K562 (cell line): ENCODE measurements around the gene NR2F6. TPM values are rescaled to one million over a fixed set of nuclear protein-coding genes. Genes with fewer than 3 reads are reported as not detected.

Experiments
- CBX1 ChIP-seq: sonication (generic); IDR thresholded peaks from 2 replicates; pipeline ENCODE4 v1.6.1; 2016; ENCODE audit warnings: antibody characterized with exemption, low read depth, mild to moderate bottlenecking
- CEBPG ChIP-seq, 3 experiments: fragments of 200-800 bp in 1 of 3; sonication (Bioruptor generic) in 1 of 3; sonication (generic) in 1 of 3; formaldehyde crosslinking in 1 of 3; IDR thresholded peaks in 2 of 3; conservative IDR thresholded peaks in 1 of 3; 2 replicates each; pipeline versions ENCODE4 v1.6.1 to v1.8.0; 2016 to 2022; ENCODE audit warnings: missing compliant biosample characterization in 2 of 3, missing genetic modification characterization in 2 of 3, mild to moderate bottlenecking in 1 of 3, missing genetic modification reagents in 1 of 3
- DIDO1 ChIP-seq: fragments of 450-650 bp; IDR thresholded peaks from 2 replicates; pipeline ENCODE4 v1.6.1; 2016; ENCODE audit warnings: low read depth, missing biosample characterization, missing genetic modification characterization
- HDAC2 ChIP-seq: fragments of 450-650 bp; IDR thresholded peaks from 2 replicates; pipeline ENCODE4 v1.6.1; 2016; ENCODE audit warnings: mild to moderate bottlenecking
- JUN ChIP-seq, 2 experiments: sonication (generic) in 1 of 2; formaldehyde crosslinking in 1 of 2; IDR thresholded peaks; 2 replicates each; pipeline versions ENCODE4 v1.6.1 to v1.8.0; 2012 to 2022; ENCODE audit warnings: borderline replicate concordance in 2 of 2, mild to moderate bottlenecking in 2 of 2, improper control_type of control experiment in 1 of 2, low read depth in 1 of 2, low read length in 1 of 2, missing genetic modification reagents in 1 of 2
- LEF1 ChIP-seq: fragments of 450-650 bp; IDR thresholded peaks from 2 replicates; pipeline ENCODE4 v1.6.1; 2016; ENCODE audit warnings: mild to moderate bottlenecking
- NFE2 ChIP-seq: IDR thresholded peaks from 2 replicates; pipeline ENCODE4 v1.6.1; 2014; ENCODE audit warnings: antibody characterized with exemption, low read depth
- NFIC ChIP-seq: fragments of 450-650 bp; IDR thresholded peaks from 2 replicates; pipeline ENCODE4 v1.6.1; 2017; ENCODE audit warnings: mild to moderate bottlenecking, inconsistent platforms
- RBM14 ChIP-seq: fragments of 200-400 bp; formaldehyde crosslinking; IDR thresholded peaks from 2 replicates; pipeline ENCODE4 v1.6.1; 2018; ENCODE audit warnings: low read depth, mild to moderate bottlenecking, low read length, moderate library complexity, borderline replicate concordance; ENCODE audit not compliant: insufficient read depth
- SMARCA4 ChIP-seq: fragments of 450-650 bp; IDR thresholded peaks from 2 replicates; pipeline ENCODE4 v1.6.1; 2016
- ZNF12 ChIP-seq: sonication (generic); formaldehyde crosslinking; IDR thresholded peaks from 2 replicates; pipeline ENCODE4 v1.4.0; 2020; ENCODE audit warnings: mild to moderate bottlenecking, missing genetic modification reagents
- ZNF384 ChIP-seq: IDR thresholded peaks from 2 replicates; pipeline ENCODE4 v1.6.1; 2012; ENCODE audit warnings: low read depth, low read length, improper control_type of control experiment
- ZNF57 ChIP-seq: fragments of 450-650 bp; formaldehyde crosslinking; IDR thresholded peaks from 2 replicates; pipeline ENCODE4 v1.4.0; 2020; ENCODE audit warnings: mild to moderate bottlenecking, moderate library complexity
- polyA plus RNA-seq, 8 experiments: library from polyadenylated mRNA; depleted of rRNA in 4 of 8; stranded (reverse) in 5 of 8; unstranded in 3 of 8; fragments of >200 nt; fragmentation: Nextera tagmentation in 2 of 8; fragmentation: Illumina TruSeq in 1 of 8; extraction: Ambion mirVana in 2 of 8; extraction: Trizol in 1 of 8; gene quantifications; 2 replicates each; pipeline versions ENCODE4 v1.2.1 to v1.2.3, GENCODE V29; 2011 to 2014; ENCODE audit warnings: inconsistent platforms in 1 of 8, missing spikeins in 1 of 8
- total RNA-seq, 7 experiments: library from RNA; depleted of rRNA in 6 of 7; stranded (reverse); fragments of >200 nt in 6 of 7; fragmentation: Illumina TruSeq in 2 of 7; extraction: Trizol in 2 of 7; gene quantifications; 2 replicates each; pipeline versions ENCODE4 v1.2.1 to v1.2.3, GENCODE V29; 2011 to 2021; ENCODE audit warnings: low replicate concordance in 1 of 7
- TF ChIP-seq, protein P1 (sequence below): sonication (generic); formaldehyde crosslinking; IDR thresholded peaks from 2 replicates; pipeline ENCODE4 v1.8.0; 2022; ENCODE audit warnings: mild to moderate bottlenecking, missing genetic modification reagents
- TF ChIP-seq, protein P2 (sequence below): sonication (generic); formaldehyde crosslinking; IDR thresholded peaks from 2 replicates; pipeline ENCODE4 v1.8.0; 2022; ENCODE audit warnings: mild to moderate bottlenecking, missing genetic modification reagents
- TF ChIP-seq, protein P3 (sequence below): fragments of 450-650 bp; IDR thresholded peaks from 2 replicates; pipeline ENCODE4 v1.6.1; 2016; ENCODE audit warnings: missing biosample characterization, missing genetic modification characterization
- TF ChIP-seq, protein P4 (sequence below), 2 experiments: IDR thresholded peaks; 2 replicates each; pipeline ENCODE4 v1.6.1; 2012; ENCODE audit warnings: improper control_type of control experiment in 2 of 2, low read depth in 2 of 2, low read length in 2 of 2, borderline replicate concordance in 1 of 2

The NR2F6 gene
- total and polyA plus RNA-seq, 9 of the 15 experiments (the other 6 are each of a cell fraction or from before 2014, with no cell fraction given): 0.76 to 97.5 (median 18.8) TPM

DNA sequence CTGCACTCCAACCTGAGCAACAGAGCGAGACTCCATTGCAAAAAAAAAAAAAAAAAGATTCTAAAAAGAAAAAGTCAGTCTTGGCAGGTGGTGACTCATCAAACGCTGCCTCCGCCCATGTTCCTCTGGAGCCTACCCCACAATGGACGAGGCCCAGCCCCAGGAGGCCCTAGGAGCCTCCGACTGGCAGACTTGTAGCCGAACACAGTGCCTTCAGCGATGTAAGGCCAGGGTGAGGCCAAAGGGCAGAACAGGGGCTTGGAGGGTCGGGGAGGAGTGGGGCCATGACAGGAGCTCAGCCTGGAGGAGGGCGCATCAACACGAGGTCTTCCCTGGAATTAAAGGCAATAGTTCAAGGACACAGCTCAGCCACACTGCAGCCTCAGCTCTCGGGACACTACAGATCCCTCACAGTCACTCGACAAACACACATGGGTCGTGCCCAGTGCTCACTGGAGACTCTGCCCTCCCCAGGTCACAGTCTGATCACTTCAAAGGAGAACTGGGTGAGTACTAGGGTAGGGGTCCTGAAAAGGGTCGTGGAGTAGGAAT lies 25.4 kb downstream of the NR2F6 start (continued):
- TF ChIP-seq ZNF12 (CRISPR knock-in tag) (peak; percentile 59; the same call in 1 of the 2 replicates), CEBPG (CRISPR knock-in tag; IDR thresholded peaks at IDR 0.05) (0 out of 2 replicates have a peak, but pooled peaks have one; percentile 21), CEBPG (tag; conservative IDR thresholded peaks at IDR 0.05 in 1 of 2, IDR thresholded peaks at IDR 0.05 in 1 of 2) (no peak), SMARCA4 (peak; percentile 75; the same call in 1 of the 2 replicates), ZNF57 (CRISPR knock-in tag) (no peak), NFE2 (peak; percentile 65; the same call in 1 of the 2 replicates), ZNF384 (peak; percentile 90), DIDO1 (tag) (no peak), CBX1 (no peak), LEF1 (no peak), RBM14 (no peak), JUN (IDR thresholded peaks at IDR 0.05; ENCODE audit: borderline replicate concordance, low read depth, low read length) (peak; percentile 85), JUN (CRISPR knock-in tag; IDR thresholded peaks at IDR 0.05; ENCODE audit: borderline replicate concordance) (no peak), NFIC (0 out of 2 replicates have a peak, but pooled peaks have one; percentile 20), HDAC2 (peak; percentile 34; the same call in 1 of the 2 replicates)
- TF ChIP-seq, protein P1, sequence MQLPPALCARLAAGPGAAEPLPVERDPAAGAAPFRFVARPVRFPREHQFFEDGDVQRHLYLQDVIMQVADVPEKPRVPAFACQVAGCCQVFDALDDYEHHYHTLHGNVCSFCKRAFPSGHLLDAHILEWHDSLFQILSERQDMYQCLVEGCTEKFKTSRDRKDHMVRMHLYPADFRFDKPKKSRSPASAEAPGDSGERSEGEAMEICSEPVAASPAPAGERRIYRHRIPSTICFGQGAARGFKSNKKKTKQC: 0 out of 2 replicates have a peak, but pooled peaks have one; percentile 33
- TF ChIP-seq, protein P2, sequence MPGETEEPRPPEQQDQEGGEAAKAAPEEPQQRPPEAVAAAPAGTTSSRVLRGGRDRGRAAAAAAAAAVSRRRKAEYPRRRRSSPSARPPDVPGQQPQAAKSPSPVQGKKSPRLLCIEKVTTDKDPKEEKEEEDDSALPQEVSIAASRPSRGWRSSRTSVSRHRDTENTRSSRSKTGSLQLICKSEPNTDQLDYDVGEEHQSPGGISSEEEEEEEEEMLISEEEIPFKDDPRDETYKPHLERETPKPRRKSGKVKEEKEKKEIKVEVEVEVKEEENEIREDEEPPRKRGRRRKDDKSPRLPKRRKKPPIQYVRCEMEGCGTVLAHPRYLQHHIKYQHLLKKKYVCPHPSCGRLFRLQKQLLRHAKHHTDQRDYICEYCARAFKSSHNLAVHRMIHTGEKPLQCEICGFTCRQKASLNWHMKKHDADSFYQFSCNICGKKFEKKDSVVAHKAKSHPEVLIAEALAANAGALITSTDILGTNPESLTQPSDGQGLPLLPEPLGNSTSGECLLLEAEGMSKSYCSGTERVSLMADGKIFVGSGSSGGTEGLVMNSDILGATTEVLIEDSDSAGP (CRISPR knock-in tag): no peak
- TF ChIP-seq, protein P3, sequence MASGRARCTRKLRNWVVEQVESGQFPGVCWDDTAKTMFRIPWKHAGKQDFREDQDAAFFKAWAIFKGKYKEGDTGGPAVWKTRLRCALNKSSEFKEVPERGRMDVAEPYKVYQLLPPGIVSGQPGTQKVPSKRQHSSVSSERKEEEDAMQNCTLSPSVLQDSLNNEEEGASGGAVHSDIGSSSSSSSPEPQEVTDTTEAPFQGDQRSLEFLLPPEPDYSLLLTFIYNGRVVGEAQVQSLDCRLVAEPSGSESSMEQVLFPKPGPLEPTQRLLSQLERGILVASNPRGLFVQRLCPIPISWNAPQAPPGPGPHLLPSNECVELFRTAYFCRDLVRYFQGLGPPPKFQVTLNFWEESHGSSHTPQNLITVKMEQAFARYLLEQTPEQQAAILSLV (tag): peak; percentile 50; the same call in 1 of the 2 replicates
- TF ChIP-seq, protein P4, sequence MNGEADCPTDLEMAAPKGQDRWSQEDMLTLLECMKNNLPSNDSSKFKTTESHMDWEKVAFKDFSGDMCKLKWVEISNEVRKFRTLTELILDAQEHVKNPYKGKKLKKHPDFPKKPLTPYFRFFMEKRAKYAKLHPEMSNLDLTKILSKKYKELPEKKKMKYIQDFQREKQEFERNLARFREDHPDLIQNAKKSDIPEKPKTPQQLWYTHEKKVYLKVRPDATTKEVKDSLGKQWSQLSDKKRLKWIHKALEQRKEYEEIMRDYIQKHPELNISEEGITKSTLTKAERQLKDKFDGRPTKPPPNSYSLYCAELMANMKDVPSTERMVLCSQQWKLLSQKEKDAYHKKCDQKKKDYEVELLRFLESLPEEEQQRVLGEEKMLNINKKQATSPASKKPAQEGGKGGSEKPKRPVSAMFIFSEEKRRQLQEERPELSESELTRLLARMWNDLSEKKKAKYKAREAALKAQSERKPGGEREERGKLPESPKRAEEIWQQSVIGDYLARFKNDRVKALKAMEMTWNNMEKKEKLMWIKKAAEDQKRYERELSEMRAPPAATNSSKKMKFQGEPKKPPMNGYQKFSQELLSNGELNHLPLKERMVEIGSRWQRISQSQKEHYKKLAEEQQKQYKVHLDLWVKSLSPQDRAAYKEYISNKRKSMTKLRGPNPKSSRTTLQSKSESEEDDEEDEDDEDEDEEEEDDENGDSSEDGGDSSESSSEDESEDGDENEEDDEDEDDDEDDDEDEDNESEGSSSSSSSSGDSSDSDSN (IDR thresholded peaks at IDR 0.05; ENCODE audit: borderline replicate concordance in 1 of 2, low read depth in 2 of 2, low read length in 2 of 2): no peak
